Stimulated activated CD4-positive, alpha-beta T cell treated with anti-CD3 and anti-CD28 coated beads, Interleukin-15, amount 100 ng/mL, for 24 hours (primary cell): ENCODE data around the gene LPCAT1.

Experiments
- DNase-seq: peaks from one replicate; pipeline ENCODE4 v3.0.0-alpha.2; 2020

Gene LPCAT1

GRCh38 chr5:1419476-1420210 is 104.1 kb downstream of the LPCAT1 start:
- no peak for DNase-seq

GRCh38 chr5:1418921-1419280 is 104.9 kb downstream of the LPCAT1 start:
- no peak for DNase-seq

GRCh38 chr5:1418238-1418920 is 105.4 kb downstream of the LPCAT1 start:
- DNase-seq: no peak

- no peak for DNase-seq
Measured at GRCh38 chr5:1417586-1418225, 106.1 kb downstream of the LPCAT1 start.

GRCh38 chr5:1416856-1417469 is 106.8 kb downstream of the LPCAT1 start:
- no peak for DNase-seq

- DNase-seq: no peak
Measured at GRCh38 chr5:1415626-1416360, 108.0 kb downstream of the LPCAT1 start.

- no peak for DNase-seq
Measured at GRCh38 chr5:1415059-1415425, 108.7 kb downstream of the LPCAT1 start.

- DNase-seq: no peak
Measured at GRCh38 chr5:1414311-1415058, 109.3 kb downstream of the LPCAT1 start.

- no peak for DNase-seq
Measured at GRCh38 chr5:1413611-1414241, 110.0 kb downstream of the LPCAT1 start.

GRCh38 chr5:1413211-1413610 is 110.5 kb downstream of the LPCAT1 start:
- no peak for DNase-seq

- DNase-seq: no peak
Measured at GRCh38 chr5:1412621-1413020, 111.1 kb downstream of the LPCAT1 start.

GRCh38 chr5:1412163-1412562 is 111.6 kb downstream of the LPCAT1 start:
- no peak for DNase-seq
